Psoas muscle (tissue), 8 donors: ENCODE measurements around the gene DOCK3. TPM values are rescaled to one million over a fixed set of nuclear protein-coding genes. Genes with fewer than 3 reads are reported as not detected.
"Not testable (repeated sequence)": the region's sequence is repeated elsewhere in the genome, so short reads cannot be mapped to it uniquely, and the experiment has no call there.

Source experiments
- ATAC-seq, 4 donors: fragments of 200-7000 bp; cut with Tn5 transposase; one replicate each; pipeline ENCODE4 v1.9.1; 2020; ENCODE audit warnings: moderate library complexity in 3 of 4, mild to moderate bottlenecking in 2 of 4
- DNase-seq, 2 donors: peaks; one replicate each; pipeline ENCODE4 v3.0.0-alpha.2; 2020
- H3K27ac ChIP-seq: fragments of 200-600 bp; one replicate; pipeline ENCODE4 v1.8.0; 2022
- H3K27me3 ChIP-seq, 3 donors: fragments of 200-600 bp in 1 of 3; one replicate each; pipeline versions ENCODE4 v1.6.1 to v1.8.0; 2013 to 2022; ENCODE audit warnings: low read length in 2 of 3, mild to moderate bottlenecking in 2 of 3, moderate library complexity in 1 of 3; ENCODE audit not compliant: insufficient read depth in 3 of 3
- H3K36me3 ChIP-seq, 2 donors: fragments of 200-600 bp in 1 of 2; one replicate each; pipeline versions ENCODE4 v1.6.1 to v1.8.0; 2013 to 2022; ENCODE audit warnings: low read depth in 1 of 2, mild to moderate bottlenecking in 1 of 2, moderate library complexity in 1 of 2; ENCODE audit not compliant: insufficient read depth in 1 of 2
- H3K4me1 ChIP-seq: fragments of 200-600 bp; one replicate; pipeline ENCODE4 v1.8.0; 2022
- H3K4me3 ChIP-seq: fragments of 200-600 bp; one replicate; pipeline ENCODE4 v1.8.0; 2022; ENCODE audit warnings: mild to moderate bottlenecking
- H3K9me3 ChIP-seq: fragments of 200-600 bp; one replicate; pipeline ENCODE4 v1.8.0; 2022
- WGBS, 3 donors: extraction: QIAGEN DNeasy Blood & Tissue Kit; methylation state at CpG; one replicate each; pipeline versions ENCODE4 v1.1.6 to v1.1.7; 2013; 5-methylcytosine and 5-hydroxymethylcytosine counted together
- intact Hi-C, 2 donors: fragments of 100-400 bp; cut with DNase I; formaldehyde crosslinking; loops; one replicate each; pipeline versions ENCODE4 v1.11.0 to v1.14.2; 2022
- polyA plus RNA-seq, 3 donors: library from polyadenylated mRNA; stranded (reverse); fragments of 200-250 nt; gene quantifications; one replicate each; pipeline ENCODE4 v1.2.3, GENCODE V29; 2013
- total RNA-seq, 4 donors: library from RNA; stranded (reverse); fragmentation: NEBNext Ultra II Directional in 2 of 4; extraction: Animal tissue kit (Norgen Biotek cat#: 25700) in 2 of 4; gene quantifications; one replicate each; pipeline versions ENCODE4 v1.2.1 to v1.2.4, GENCODE V29; 2021 to 2023
- TF ChIP-seq, protein P1 (sequence below): fragments of 200-600 bp; IDR thresholded peaks from one replicate; pipeline ENCODE4 v1.8.0; 2022; ENCODE audit warnings: antibody characterized with exemption
- donor health status: healthy with polysubstance abuse.
- donor health status: DM: no; HTN: no; CAD: no; lungs with moderate emphysema.
- donor health status: Bipolar disorder and iron deficiency.
- donor health status: healthy.
- donor health status: DM: yes; HTN: yes; CAD: no.
- donor health status: DM: no; HTN: no; CAD: no.
- donor health status: DM: no; HTN: no; CAD: no.
- donor health status: DM: yes; HTN: yes; CAD: no.

The DOCK3 gene
- total and polyA plus RNA-seq, 7 donors = 0.01 to 0.91 (median 0.87) TPM

DNA sequence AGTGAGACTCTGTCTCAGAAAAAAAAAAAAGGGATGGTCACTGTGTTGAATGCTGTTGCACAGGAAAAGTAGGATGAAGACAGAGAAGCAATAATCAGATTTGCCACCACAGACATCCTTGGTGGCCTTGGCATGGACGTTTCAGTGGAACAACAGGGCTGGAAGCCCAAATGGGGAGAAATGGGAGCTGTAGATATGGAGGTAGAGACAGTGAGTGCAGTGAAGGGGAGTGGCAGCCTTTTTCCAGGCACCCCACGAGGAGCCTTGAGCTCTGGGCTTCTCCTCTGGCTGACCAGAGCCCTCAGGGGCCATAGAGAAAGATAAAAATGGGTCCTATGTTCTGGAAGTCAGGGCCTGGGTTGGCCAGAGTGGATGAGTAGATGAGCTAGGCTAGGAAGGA is 12.3 kb upstream of the DOCK3 start:
- peak in 1 of 2 donors; percentile 8 for DNase-seq

DNA sequence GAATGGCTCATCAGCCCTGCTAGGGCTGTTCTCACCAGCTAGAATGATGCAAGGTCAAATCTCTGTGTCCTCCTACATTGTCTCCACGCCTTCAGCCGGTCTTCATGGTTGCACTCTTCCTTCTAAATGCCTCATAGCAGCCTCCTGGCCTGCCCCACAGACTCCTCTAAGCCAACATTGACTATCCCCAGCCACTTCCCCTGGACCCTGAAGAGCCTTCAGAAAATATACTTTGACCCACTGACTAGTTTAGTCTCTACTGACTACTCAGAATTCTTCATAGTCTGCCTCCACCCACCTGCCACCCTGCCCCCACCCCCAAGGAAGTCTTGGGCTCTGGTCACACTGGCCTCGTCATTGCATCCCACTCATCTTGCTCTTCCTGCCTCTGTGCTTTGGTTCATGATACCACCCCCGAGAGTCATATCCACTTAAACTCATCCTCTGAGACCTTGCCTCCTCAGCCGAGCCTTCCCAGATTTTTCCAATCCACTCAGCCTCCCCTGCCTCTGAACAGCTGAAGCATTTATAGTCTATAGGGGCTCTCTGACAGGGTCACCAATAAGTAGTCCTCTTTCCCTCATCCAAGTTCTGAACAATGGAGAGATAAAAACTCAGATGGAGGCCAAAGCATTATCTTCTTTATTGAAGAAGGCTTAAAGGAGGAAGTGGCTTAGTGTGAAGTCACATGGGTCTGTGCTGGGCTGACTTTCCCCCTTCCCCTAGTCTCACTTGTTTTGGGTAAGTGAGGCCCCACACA is 9.5 kb upstream of the DOCK3 start:
- no peak overlapping the region for H3K27ac ChIP-seq
- H3K27me3 ChIP-seq = no peaks in the 10 kb centered on the region
- TF ChIP-seq, protein P1, sequence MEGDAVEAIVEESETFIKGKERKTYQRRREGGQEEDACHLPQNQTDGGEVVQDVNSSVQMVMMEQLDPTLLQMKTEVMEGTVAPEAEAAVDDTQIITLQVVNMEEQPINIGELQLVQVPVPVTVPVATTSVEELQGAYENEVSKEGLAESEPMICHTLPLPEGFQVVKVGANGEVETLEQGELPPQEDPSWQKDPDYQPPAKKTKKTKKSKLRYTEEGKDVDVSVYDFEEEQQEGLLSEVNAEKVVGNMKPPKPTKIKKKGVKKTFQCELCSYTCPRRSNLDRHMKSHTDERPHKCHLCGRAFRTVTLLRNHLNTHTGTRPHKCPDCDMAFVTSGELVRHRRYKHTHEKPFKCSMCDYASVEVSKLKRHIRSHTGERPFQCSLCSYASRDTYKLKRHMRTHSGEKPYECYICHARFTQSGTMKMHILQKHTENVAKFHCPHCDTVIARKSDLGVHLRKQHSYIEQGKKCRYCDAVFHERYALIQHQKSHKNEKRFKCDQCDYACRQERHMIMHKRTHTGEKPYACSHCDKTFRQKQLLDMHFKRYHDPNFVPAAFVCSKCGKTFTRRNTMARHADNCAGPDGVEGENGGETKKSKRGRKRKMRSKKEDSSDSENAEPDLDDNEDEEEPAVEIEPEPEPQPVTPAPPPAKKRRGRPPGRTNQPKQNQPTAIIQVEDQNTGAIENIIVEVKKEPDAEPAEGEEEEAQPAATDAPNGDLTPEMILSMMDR = no peak
- intact Hi-C loops = no loop called here
- DNase-seq = peak in 1 of 2 donors; percentile 5
- H3K4me3 ChIP-seq = no peak overlapping the region
- no peaks in the 10 kb centered on the region for H3K4me1 ChIP-seq
- 73 to 82% (median 81%) methylated on average over 5 of the region's 5 CpGs for WGBS, 3 donors
- H3K9me3 ChIP-seq = no peaks in the 10 kb centered on the region
- H3K36me3 ChIP-seq = no peaks in the 10 kb centered on the region
- ATAC-seq = no peak

More for the DNA sequence above, 12.3 kb upstream of the DOCK3 start:
- no peak for ATAC-seq
- H3K27ac ChIP-seq = no peak overlapping the region
- no peaks in the 10 kb centered on the region for H3K9me3 ChIP-seq
- no peaks in the 10 kb centered on the region for H3K4me1 ChIP-seq
- H3K4me3 ChIP-seq = no peak overlapping the region
- TF ChIP-seq, protein P1 = no peak
- intact Hi-C loops = no loop called here
- H3K36me3 ChIP-seq = no peaks in the 10 kb centered on the region
- H3K27me3 ChIP-seq = no peaks in the 10 kb centered on the region
- 38 to 55% (median 50%) methylated on average over 2 of the region's 2 CpGs for WGBS, 3 donors

- H3K27me3 ChIP-seq, ATAC-seq, H3K4me1 ChIP-seq, intact Hi-C loops, H3K36me3 ChIP-seq, H3K4me3 ChIP-seq, H3K9me3 ChIP-seq, H3K27ac ChIP-seq: not testable (repeated sequence)
- WGBS, 3 donors = 74 to 87% (median 84%) methylated on average over 9 of the region's 9 CpGs
- peak in 1 of 2 donors; percentile 28 for DNase-seq
Measured at GRCh38 chr3:50665841-50666115, 8.9 kb upstream of the DOCK3 start.

- DNase-seq = no peak
- WGBS, 3 donors = 14 to 21% (median 21%) methylated on average over 1 of the region's 1 CpG
- no peak overlapping the region for H3K4me3 ChIP-seq
- no peaks in the 10 kb centered on the region for H3K4me1 ChIP-seq
- H3K9me3 ChIP-seq = no peaks in the 10 kb centered on the region
- intact Hi-C loops = no loop called here
- H3K36me3 ChIP-seq = no peaks in the 10 kb centered on the region
- H3K27ac ChIP-seq = no peak overlapping the region
- TF ChIP-seq, protein P1 = no peak
- no peak for ATAC-seq
- no peaks in the 10 kb centered on the region for H3K27me3 ChIP-seq
Measured at GRCh38 chr3:50666837-50667236, 7.9 kb upstream of the DOCK3 start.

DNA sequence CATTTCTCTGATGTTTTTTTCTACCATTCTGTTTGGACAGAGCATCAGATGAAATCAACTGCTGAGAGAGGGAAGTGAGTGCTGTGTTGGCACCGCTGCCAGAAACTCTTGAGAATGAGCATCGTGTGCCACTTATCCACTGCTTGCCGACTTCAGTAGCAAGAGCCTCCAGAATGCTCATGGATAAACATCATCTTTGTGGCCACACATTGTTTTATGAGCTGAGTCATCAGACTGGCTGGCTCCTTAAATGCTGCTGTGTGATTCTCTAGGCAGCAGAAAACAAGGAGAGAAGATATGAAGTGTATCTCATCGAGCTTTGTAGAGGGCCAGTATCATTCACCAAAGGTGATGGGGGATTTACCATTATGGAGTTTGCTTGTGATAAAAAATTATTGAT is 3.4 kb upstream of the DOCK3 start:
- ATAC-seq = no peak
- TF ChIP-seq, protein P1 = no peak
- 53 to 68% (median 54%) methylated on average over 4 of the region's 4 CpGs for WGBS, 3 donors

More for the DNA sequence above, 3.4 kb upstream of the DOCK3 start:
- H3K9me3 ChIP-seq = no peaks in the 10 kb centered on the region
- H3K27me3 ChIP-seq = peaks cover 3 to 4% (median 4%) of the 10 kb centered on the region in 3 donors
- no peaks in the 10 kb centered on the region for H3K36me3 ChIP-seq
- intact Hi-C loops = no loop called here
- DNase-seq = no peak
- H3K27ac ChIP-seq = no peak overlapping the region
- no peaks in the 10 kb centered on the region for H3K4me1 ChIP-seq
- no peak overlapping the region for H3K4me3 ChIP-seq
